HEK293 (cell line): Measurements from ENCODE around the gene CEP76.

Source experiments
- GLIS2 ChIP-seq: fragments of 450-650 bp; formaldehyde crosslinking; IDR thresholded peaks from 2 replicates; pipeline ENCODE4 v1.5.1; 2016; ENCODE audit warnings: missing biosample characterization, missing genetic modification characterization
- KLF8 ChIP-seq: fragments of 450-650 bp; formaldehyde crosslinking; IDR thresholded peaks from 2 replicates; pipeline ENCODE4 v1.5.1; 2016; ENCODE audit warnings: missing biosample characterization, missing genetic modification characterization
- KLF9 ChIP-seq: fragments of 450-650 bp; formaldehyde crosslinking; IDR thresholded peaks from 2 replicates; pipeline ENCODE4 v1.5.1; 2016; ENCODE audit warnings: missing biosample characterization, missing genetic modification characterization, low read depth
- OVOL3 ChIP-seq: fragments of 450-650 bp; formaldehyde crosslinking; IDR thresholded peaks from 2 replicates; pipeline ENCODE4 v1.5.1; 2016; ENCODE audit warnings: missing biosample characterization, missing genetic modification characterization
- SCRT1 ChIP-seq: fragments of 450-650 bp; formaldehyde crosslinking; IDR thresholded peaks from 2 replicates; pipeline ENCODE4 v1.5.1; 2016; ENCODE audit warnings: missing biosample characterization, missing genetic modification characterization, borderline replicate concordance
- SCRT2 ChIP-seq: fragments of 450-650 bp; formaldehyde crosslinking; IDR thresholded peaks from 2 replicates; pipeline ENCODE4 v1.5.1; 2016; ENCODE audit warnings: missing biosample characterization, missing genetic modification characterization
- ZFHX2 ChIP-seq: fragments of 450-650 bp; formaldehyde crosslinking; conservative IDR thresholded peaks from 2 replicates; pipeline ENCODE4 v1.5.1; 2016; ENCODE audit warnings: missing biosample characterization, missing genetic modification characterization
- ZNF121 ChIP-seq: fragments of 450-650 bp; formaldehyde crosslinking; IDR thresholded peaks from 2 replicates; pipeline ENCODE4 v1.5.1; 2016; ENCODE audit warnings: missing biosample characterization, missing genetic modification characterization
- ZNF202 ChIP-seq: fragments of 450-650 bp; formaldehyde crosslinking; IDR thresholded peaks from 2 replicates; pipeline ENCODE4 v1.5.1; 2016; ENCODE audit warnings: missing biosample characterization, missing genetic modification characterization, borderline replicate concordance
- ZNF211 ChIP-seq: fragments of 450-650 bp; formaldehyde crosslinking; IDR thresholded peaks from 2 replicates; pipeline ENCODE4 v1.5.1; 2016; ENCODE audit warnings: low read depth, missing biosample characterization, missing genetic modification characterization
- ZNF324 ChIP-seq: fragments of 450-650 bp; formaldehyde crosslinking; IDR thresholded peaks from 2 replicates; pipeline ENCODE4 v1.5.1; 2016; ENCODE audit warnings: missing biosample characterization, missing genetic modification characterization
- ZNF391 ChIP-seq: fragments of 450-650 bp; formaldehyde crosslinking; IDR thresholded peaks from 2 replicates; pipeline ENCODE4 v1.5.1; 2016; ENCODE audit warnings: low read depth, missing biosample characterization, missing genetic modification characterization, borderline replicate concordance
- ZNF521 ChIP-seq: fragments of 450-650 bp; formaldehyde crosslinking; IDR thresholded peaks from 2 replicates; pipeline ENCODE4 v1.5.1; 2017; ENCODE audit warnings: missing biosample characterization, mild to moderate bottlenecking, missing genetic modification characterization
- ZNF544 ChIP-seq: fragments of 450-650 bp; formaldehyde crosslinking; IDR thresholded peaks from 2 replicates; pipeline ENCODE4 v1.5.0; 2017; ENCODE audit warnings: missing biosample characterization, missing genetic modification characterization
- ZNF548 ChIP-seq: fragments of 450-650 bp; formaldehyde crosslinking; IDR thresholded peaks from 2 replicates; pipeline ENCODE4 v1.5.1; 2016; ENCODE audit warnings: missing biosample characterization, missing genetic modification characterization
- ZNF626 ChIP-seq: fragments of 450-650 bp; sonication (Bioruptor Pico); formaldehyde crosslinking; IDR thresholded peaks from 2 replicates; pipeline ENCODE4 v1.5.1; 2018; ENCODE audit warnings: missing biosample characterization, missing genetic modification characterization, inconsistent platforms
- ZNF677 ChIP-seq: fragments of 450-650 bp; IDR thresholded peaks from 2 replicates; pipeline ENCODE4 v1.5.0; 2018; ENCODE audit warnings: missing biosample characterization, mild to moderate bottlenecking, missing genetic modification characterization, moderate library complexity
- ZNF701 ChIP-seq: fragments of 450-650 bp; formaldehyde crosslinking; IDR thresholded peaks from 2 replicates; pipeline ENCODE4 v1.5.1; 2016; ENCODE audit warnings: missing biosample characterization, missing genetic modification characterization
- ZNF791 ChIP-seq: fragments of 450-650 bp; formaldehyde crosslinking; IDR thresholded peaks from 2 replicates; pipeline ENCODE4 v1.5.1; 2016; ENCODE audit warnings: missing biosample characterization, missing genetic modification characterization
- ZSCAN16 ChIP-seq: fragments of 450-650 bp; formaldehyde crosslinking; IDR thresholded peaks from 2 replicates; pipeline ENCODE4 v1.5.1; 2016; ENCODE audit warnings: missing biosample characterization, missing genetic modification characterization
- ZSCAN30 ChIP-seq: fragments of 450-650 bp; IDR thresholded peaks from 2 replicates; pipeline ENCODE4 v1.5.1; 2018; ENCODE audit warnings: missing biosample characterization, mild to moderate bottlenecking, missing genetic modification characterization, moderate library complexity
- ZXDB ChIP-seq: fragments of 450-650 bp; formaldehyde crosslinking; IDR thresholded peaks from 2 replicates; pipeline ENCODE4 v1.5.1; 2016; ENCODE audit warnings: missing biosample characterization, missing genetic modification characterization
- TF ChIP-seq, protein P1 (sequence below): fragments of 450-650 bp; formaldehyde crosslinking; IDR thresholded peaks from 2 replicates; pipeline ENCODE4 v1.5.1; 2017; ENCODE audit warnings: missing biosample characterization, missing genetic modification characterization
- TF ChIP-seq, protein P2 (sequence below): fragments of 450-650 bp; formaldehyde crosslinking; IDR thresholded peaks from 2 replicates; pipeline ENCODE4 v1.5.1; 2016; ENCODE audit warnings: missing biosample characterization, missing genetic modification characterization, borderline replicate concordance
- TF ChIP-seq, protein P3 (sequence below): fragments of 450-650 bp; formaldehyde crosslinking; IDR thresholded peaks from 2 replicates; pipeline ENCODE4 v1.5.1; 2016; ENCODE audit warnings: missing biosample characterization, missing genetic modification characterization, borderline replicate concordance
- TF ChIP-seq, protein P4 (sequence below): fragments of 450-650 bp; formaldehyde crosslinking; IDR thresholded peaks from 2 replicates; pipeline ENCODE4 v1.5.1; 2017; ENCODE audit warnings: missing biosample characterization, missing genetic modification characterization
- TF ChIP-seq, protein P5 (sequence below): fragments of 450-650 bp; formaldehyde crosslinking; IDR thresholded peaks from 2 replicates; pipeline ENCODE4 v1.5.1; 2017; ENCODE audit warnings: missing biosample characterization, missing genetic modification characterization

Gene CEP76

DNA sequence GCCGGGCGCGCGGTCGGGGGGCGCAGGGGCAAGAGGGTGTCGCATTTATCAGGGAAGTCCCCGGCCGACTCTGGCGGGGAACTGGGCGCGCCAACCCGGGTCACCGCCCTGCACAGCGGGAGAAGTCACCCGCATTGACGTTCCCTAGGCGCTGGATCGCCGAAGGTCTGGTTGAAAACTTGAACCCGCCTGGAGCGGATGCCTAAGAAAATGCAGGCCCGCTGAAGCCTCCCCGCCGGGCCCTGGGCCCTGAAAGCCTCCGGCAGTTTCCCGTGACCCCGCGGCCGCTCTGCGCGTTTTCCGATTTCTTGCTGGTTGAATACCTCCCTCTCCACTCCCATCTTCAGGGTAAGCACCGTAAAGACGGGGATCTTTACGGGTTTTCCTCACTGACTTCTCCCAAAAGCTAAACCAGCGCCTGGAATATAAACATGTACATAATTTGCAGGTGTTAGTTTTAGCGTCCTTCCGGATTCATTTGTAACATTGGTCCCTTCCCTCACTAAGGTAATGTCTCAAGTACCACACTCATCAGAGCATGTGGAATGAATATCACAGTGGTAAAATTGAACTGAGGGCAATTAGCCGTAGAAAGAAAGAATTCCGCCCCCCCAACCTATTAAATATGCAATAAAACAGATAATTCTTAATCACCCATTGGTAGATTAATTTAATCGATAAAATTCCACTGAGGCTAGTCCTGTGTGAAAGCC lies 43.9 kb downstream of the CEP76 start (continued):
- TF ChIP-seq, protein P1, sequence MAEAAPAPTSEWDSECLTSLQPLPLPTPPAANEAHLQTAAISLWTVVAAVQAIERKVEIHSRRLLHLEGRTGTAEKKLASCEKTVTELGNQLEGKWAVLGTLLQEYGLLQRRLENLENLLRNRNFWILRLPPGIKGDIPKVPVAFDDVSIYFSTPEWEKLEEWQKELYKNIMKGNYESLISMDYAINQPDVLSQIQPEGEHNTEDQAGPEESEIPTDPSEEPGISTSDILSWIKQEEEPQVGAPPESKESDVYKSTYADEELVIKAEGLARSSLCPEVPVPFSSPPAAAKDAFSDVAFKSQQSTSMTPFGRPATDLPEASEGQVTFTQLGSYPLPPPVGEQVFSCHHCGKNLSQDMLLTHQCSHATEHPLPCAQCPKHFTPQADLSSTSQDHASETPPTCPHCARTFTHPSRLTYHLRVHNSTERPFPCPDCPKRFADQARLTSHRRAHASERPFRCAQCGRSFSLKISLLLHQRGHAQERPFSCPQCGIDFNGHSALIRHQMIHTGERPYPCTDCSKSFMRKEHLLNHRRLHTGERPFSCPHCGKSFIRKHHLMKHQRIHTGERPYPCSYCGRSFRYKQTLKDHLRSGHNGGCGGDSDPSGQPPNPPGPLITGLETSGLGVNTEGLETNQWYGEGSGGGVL, result 0 out of 2 replicates have a peak, but pooled peaks have one; percentile 24
- TF ChIP-seq ZNF211 (tag by site-specific recombination) (no peak), ZXDB (tag by site-specific recombination) (0 out of 2 replicates have a peak, but pooled peaks have one; percentile 59), SCRT2 (tag by site-specific recombination) (no peak), ZNF626 (tag by site-specific recombination) (0 out of 2 replicates have a peak, but pooled peaks have one; percentile 7), ZNF521 (tag by site-specific recombination) (no peak), ZSCAN16 (tag by site-specific recombination) (no peak), KLF9 (tag by site-specific recombination) (no peak), GLIS2 (tag by site-specific recombination) (peak; percentile 56; the same call in 1 of the 2 replicates), OVOL3 (tag by site-specific recombination) (no peak), ZNF544 (tag by site-specific recombination) (no peak), ZNF202 (tag by site-specific recombination) (no peak), ZNF701 (tag by site-specific recombination) (no peak), SCRT1 (no peak), ZFHX2 (tag by site-specific recombination) (peak; percentile 11; the same call in 1 of the 2 replicates), ZNF391 (tag by site-specific recombination) (no peak), ZNF324 (tag by site-specific recombination) (no peak), ZSCAN30 (tag by site-specific recombination) (0 out of 2 replicates have a peak, but pooled peaks have one; percentile 9), KLF8 (tag by site-specific recombination) (no peak), ZNF677 (no peak), ZNF791 (tag by site-specific recombination) (no peak), ZNF121 (tag by site-specific recombination) (peak; percentile 87), ZNF548 (tag by site-specific recombination) (no peak)
- TF ChIP-seq, protein P2, sequence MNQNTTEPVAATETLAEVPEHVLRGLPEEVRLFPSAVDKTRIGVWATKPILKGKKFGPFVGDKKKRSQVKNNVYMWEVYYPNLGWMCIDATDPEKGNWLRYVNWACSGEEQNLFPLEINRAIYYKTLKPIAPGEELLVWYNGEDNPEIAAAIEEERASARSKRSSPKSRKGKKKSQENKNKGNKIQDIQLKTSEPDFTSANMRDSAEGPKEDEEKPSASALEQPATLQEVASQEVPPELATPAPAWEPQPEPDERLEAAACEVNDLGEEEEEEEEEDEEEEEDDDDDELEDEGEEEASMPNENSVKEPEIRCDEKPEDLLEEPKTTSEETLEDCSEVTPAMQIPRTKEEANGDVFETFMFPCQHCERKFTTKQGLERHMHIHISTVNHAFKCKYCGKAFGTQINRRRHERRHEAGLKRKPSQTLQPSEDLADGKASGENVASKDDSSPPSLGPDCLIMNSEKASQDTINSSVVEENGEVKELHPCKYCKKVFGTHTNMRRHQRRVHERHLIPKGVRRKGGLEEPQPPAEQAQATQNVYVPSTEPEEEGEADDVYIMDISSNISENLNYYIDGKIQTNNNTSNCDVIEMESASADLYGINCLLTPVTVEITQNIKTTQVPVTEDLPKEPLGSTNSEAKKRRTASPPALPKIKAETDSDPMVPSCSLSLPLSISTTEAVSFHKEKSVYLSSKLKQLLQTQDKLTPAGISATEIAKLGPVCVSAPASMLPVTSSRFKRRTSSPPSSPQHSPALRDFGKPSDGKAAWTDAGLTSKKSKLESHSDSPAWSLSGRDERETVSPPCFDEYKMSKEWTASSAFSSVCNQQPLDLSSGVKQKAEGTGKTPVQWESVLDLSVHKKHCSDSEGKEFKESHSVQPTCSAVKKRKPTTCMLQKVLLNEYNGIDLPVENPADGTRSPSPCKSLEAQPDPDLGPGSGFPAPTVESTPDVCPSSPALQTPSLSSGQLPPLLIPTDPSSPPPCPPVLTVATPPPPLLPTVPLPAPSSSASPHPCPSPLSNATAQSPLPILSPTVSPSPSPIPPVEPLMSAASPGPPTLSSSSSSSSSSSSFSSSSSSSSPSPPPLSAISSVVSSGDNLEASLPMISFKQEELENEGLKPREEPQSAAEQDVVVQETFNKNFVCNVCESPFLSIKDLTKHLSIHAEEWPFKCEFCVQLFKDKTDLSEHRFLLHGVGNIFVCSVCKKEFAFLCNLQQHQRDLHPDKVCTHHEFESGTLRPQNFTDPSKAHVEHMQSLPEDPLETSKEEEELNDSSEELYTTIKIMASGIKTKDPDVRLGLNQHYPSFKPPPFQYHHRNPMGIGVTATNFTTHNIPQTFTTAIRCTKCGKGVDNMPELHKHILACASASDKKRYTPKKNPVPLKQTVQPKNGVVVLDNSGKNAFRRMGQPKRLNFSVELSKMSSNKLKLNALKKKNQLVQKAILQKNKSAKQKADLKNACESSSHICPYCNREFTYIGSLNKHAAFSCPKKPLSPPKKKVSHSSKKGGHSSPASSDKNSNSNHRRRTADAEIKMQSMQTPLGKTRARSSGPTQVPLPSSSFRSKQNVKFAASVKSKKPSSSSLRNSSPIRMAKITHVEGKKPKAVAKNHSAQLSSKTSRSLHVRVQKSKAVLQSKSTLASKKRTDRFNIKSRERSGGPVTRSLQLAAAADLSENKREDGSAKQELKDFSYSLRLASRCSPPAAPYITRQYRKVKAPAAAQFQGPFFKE (tag by site-specific recombination), result no peak
- TF ChIP-seq, protein P3, sequence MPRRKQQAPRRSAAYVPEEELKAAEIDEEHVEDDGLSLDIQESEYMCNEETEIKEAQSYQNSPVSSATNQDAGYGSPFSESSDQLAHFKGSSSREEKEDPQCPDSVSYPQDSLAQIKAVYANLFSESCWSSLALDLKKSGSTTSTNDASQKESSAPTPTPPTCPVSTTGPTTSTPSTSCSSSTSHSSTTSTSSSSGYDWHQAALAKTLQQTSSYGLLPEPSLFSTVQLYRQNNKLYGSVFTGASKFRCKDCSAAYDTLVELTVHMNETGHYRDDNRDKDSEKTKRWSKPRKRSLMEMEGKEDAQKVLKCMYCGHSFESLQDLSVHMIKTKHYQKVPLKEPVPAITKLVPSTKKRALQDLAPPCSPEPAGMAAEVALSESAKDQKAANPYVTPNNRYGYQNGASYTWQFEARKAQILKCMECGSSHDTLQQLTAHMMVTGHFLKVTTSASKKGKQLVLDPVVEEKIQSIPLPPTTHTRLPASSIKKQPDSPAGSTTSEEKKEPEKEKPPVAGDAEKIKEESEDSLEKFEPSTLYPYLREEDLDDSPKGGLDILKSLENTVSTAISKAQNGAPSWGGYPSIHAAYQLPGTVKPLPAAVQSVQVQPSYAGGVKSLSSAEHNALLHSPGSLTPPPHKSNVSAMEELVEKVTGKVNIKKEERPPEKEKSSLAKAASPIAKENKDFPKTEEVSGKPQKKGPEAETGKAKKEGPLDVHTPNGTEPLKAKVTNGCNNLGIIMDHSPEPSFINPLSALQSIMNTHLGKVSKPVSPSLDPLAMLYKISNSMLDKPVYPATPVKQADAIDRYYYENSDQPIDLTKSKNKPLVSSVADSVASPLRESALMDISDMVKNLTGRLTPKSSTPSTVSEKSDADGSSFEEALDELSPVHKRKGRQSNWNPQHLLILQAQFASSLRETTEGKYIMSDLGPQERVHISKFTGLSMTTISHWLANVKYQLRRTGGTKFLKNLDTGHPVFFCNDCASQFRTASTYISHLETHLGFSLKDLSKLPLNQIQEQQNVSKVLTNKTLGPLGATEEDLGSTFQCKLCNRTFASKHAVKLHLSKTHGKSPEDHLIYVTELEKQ (tag by site-specific recombination), result no peak
- TF ChIP-seq, protein P4, sequence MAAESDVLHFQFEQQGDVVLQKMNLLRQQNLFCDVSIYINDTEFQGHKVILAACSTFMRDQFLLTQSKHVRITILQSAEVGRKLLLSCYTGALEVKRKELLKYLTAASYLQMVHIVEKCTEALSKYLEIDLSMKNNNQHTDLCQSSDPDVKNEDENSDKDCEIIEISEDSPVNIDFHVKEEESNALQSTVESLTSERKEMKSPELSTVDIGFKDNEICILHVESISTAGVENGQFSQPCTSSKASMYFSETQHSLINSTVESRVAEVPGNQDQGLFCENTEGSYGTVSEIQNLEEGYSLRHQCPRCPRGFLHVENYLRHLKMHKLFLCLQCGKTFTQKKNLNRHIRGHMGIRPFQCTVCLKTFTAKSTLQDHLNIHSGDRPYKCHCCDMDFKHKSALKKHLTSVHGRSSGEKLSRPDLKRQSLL (tag by site-specific recombination), result no peak
- TF ChIP-seq, protein P5, sequence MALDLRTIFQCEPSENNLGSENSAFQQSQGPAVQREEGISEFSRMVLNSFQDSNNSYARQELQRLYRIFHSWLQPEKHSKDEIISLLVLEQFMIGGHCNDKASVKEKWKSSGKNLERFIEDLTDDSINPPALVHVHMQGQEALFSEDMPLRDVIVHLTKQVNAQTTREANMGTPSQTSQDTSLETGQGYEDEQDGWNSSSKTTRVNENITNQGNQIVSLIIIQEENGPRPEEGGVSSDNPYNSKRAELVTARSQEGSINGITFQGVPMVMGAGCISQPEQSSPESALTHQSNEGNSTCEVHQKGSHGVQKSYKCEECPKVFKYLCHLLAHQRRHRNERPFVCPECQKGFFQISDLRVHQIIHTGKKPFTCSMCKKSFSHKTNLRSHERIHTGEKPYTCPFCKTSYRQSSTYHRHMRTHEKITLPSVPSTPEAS, result no peak
